ENCODE measurements around the gene PARVG. TPM values are rescaled to one million over a fixed set of nuclear protein-coding genes. Genes with fewer than 3 reads are reported as not detected.
A peak's percentile ranks its signal among the peaks of the same experiment; 100 is the strongest.

The PARVG gene
- total RNA-seq, 2 donors from 2014 or later = 34.9 to 71.3 TPM

GRCh38 chr22:44170470-44170869 is 10.3 kb upstream of the PARVG start:
- Histone ChIP-seq H3K4me3 (no peak overlapping the region), H3K9me3 (no peaks in the 10 kb centered on the region), H3K27me3 (replicated peaks; ENCODE audit: insufficient read depth) (no peaks in the 10 kb centered on the region), H3K4me1 (ENCODE audit: control insufficient read depth in 1 of 2, low read depth in 2 of 2) (no peaks in the 10 kb centered on the region), H3K27ac (no peak overlapping the region), H3K36me3 (no peaks in the 10 kb centered on the region)
- no peak for DNase-seq (ENCODE audit: low spot score)
- TF ChIP-seq CTCF (IDR thresholded peaks at IDR 0.05) = no peak
- ATAC-seq (ENCODE audit: insufficient number of reproducible peaks, low FRiP score, low read depth) = no peak

GRCh38 chr22:44171561-44171960 is 9.2 kb upstream of the PARVG start:
- Histone ChIP-seq H3K36me3 (no peaks in the 10 kb centered on the region), H3K4me1 (ENCODE audit: control insufficient read depth in 1 of 2, low read depth in 2 of 2) (no peaks in the 10 kb centered on the region), H3K27me3 (replicated peaks; ENCODE audit: insufficient read depth) (no peaks in the 10 kb centered on the region), H3K9me3 (no peaks in the 10 kb centered on the region), H3K27ac (no peak overlapping the region), H3K4me3 (no peak overlapping the region)
- no peak for DNase-seq (ENCODE audit: low spot score)
- no peak for ATAC-seq (ENCODE audit: insufficient number of reproducible peaks, low FRiP score, low read depth)
- no peak for TF ChIP-seq CTCF (IDR thresholded peaks at IDR 0.05)

GRCh38 chr22:44172370-44173108 is 8.2 kb upstream of the PARVG start:
- Histone ChIP-seq H3K27me3 (replicated peaks; ENCODE audit: insufficient read depth) (no peaks in the 10 kb centered on the region), H3K4me1 (ENCODE audit: control insufficient read depth in 1 of 2, low read depth in 2 of 2) (no peaks in the 10 kb centered on the region), H3K36me3 (no peaks in the 10 kb centered on the region), H3K27ac (peak overlapping the region in 1 of 2 donors; percentile 44), H3K4me3 (no peak overlapping the region), H3K9me3 (no peaks in the 10 kb centered on the region)
- no peak for ATAC-seq (ENCODE audit: insufficient number of reproducible peaks, low FRiP score, low read depth)
- TF ChIP-seq CTCF (IDR thresholded peaks at IDR 0.05) = no peak
- no peak for DNase-seq (ENCODE audit: low spot score)

- DNase-seq (ENCODE audit: low spot score) (no peak), ATAC-seq (ENCODE audit: insufficient number of reproducible peaks, low FRiP score, low read depth) (no peak)
- Histone ChIP-seq H3K27ac (peak overlapping the region in 1 of 2 donors; percentile 44), H3K4me3 (no peak overlapping the region), H3K4me1 (ENCODE audit: control insufficient read depth in 1 of 2, low read depth in 2 of 2) (no peaks in the 10 kb centered on the region), H3K9me3 (no peaks in the 10 kb centered on the region), H3K36me3 (no peaks in the 10 kb centered on the region), H3K27me3 (replicated peaks; ENCODE audit: insufficient read depth) (no peaks in the 10 kb centered on the region)
- TF ChIP-seq CTCF (IDR thresholded peaks at IDR 0.05) = no peak
These were observed 7.6 kb upstream of the PARVG start for GRCh38 chr22:44173154-44173553.

GRCh38 chr22:44175676-44176075 is 5.0 kb upstream of the PARVG start:
- no peak overlapping the region for H3K27ac ChIP-seq
- H3K4me3 ChIP-seq = no peak overlapping the region
- no peak for DNase-seq (ENCODE audit: low spot score)
- H3K9me3 ChIP-seq = no peaks in the 10 kb centered on the region
- TF ChIP-seq CTCF (IDR thresholded peaks at IDR 0.05) = no peak
- H3K36me3 ChIP-seq = no peaks in the 10 kb centered on the region
- H3K4me1 ChIP-seq (ENCODE audit: control insufficient read depth in 1 of 2, low read depth in 2 of 2) = no peaks in the 10 kb centered on the region
- no peak for ATAC-seq (ENCODE audit: insufficient number of reproducible peaks, low FRiP score, low read depth)
- H3K27me3 ChIP-seq (replicated peaks; ENCODE audit: insufficient read depth) = no peaks in the 10 kb centered on the region

Measured in thoracic aorta (tissue), 2 donors.